ENCODE results near the gene COL3A1.

The COL3A1 gene

DNA sequence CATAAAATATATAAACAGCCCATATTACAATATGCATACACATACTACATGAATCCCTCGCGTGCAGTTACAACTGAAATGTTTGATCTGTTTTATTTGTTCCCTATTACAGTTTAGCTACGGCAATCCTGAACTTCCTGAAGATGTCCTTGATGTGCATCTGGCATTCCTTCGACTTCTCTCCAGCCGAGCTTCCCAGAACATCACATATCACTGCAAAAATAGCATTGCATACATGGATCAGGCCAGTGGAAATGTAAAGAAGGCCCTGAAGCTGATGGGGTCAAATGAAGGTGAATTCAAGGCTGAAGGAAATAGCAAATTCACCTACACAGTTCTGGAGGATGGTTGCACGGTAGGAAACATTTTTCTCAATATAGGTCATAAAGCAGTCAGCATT is 36.4 kb downstream of the COL3A1 start:
- no peaks in the 10 kb centered on the region for H3K36me3 ChIP-seq
- no peaks in the 10 kb centered on the region for H3K9me3 ChIP-seq
- H3K4me1 ChIP-seq (ENCODE audit: control insufficient read depth in 1 of 2, insufficient read depth in 1 of 2, low read depth in 1 of 2, low read length in 1 of 2): no peaks in the 10 kb centered on the region
- no peaks in the 10 kb centered on the region for H3K27me3 ChIP-seq
- no peak overlapping the region for H3K27ac ChIP-seq
- TF ChIP-seq, protein P1, sequence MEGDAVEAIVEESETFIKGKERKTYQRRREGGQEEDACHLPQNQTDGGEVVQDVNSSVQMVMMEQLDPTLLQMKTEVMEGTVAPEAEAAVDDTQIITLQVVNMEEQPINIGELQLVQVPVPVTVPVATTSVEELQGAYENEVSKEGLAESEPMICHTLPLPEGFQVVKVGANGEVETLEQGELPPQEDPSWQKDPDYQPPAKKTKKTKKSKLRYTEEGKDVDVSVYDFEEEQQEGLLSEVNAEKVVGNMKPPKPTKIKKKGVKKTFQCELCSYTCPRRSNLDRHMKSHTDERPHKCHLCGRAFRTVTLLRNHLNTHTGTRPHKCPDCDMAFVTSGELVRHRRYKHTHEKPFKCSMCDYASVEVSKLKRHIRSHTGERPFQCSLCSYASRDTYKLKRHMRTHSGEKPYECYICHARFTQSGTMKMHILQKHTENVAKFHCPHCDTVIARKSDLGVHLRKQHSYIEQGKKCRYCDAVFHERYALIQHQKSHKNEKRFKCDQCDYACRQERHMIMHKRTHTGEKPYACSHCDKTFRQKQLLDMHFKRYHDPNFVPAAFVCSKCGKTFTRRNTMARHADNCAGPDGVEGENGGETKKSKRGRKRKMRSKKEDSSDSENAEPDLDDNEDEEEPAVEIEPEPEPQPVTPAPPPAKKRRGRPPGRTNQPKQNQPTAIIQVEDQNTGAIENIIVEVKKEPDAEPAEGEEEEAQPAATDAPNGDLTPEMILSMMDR (IDR thresholded peaks at IDR 0.05): no peak
- H3K4me3 ChIP-seq (ENCODE audit: low read depth in 1 of 2, low read length in 1 of 2): no peak overlapping the region

DNA sequence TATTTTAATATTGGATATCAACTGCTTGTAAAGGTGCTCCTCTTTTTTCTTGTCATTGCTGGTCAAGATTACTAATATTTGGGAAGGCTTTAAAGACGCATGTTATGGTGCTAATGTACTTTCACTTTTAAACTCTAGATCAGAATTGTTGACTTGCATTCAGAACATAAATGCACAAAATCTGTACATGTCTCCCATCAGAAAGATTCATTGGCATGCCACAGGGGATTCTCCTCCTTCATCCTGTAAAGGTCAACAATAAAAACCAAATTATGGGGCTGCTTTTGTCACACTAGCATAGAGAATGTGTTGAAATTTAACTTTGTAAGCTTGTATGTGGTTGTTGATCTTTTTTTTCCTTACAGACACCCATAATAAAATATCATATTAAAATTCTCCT is 38.2 kb downstream of the COL3A1 start:
- no peaks in the 10 kb centered on the region for H3K4me1 ChIP-seq (ENCODE audit: control insufficient read depth in 1 of 2, insufficient read depth in 1 of 2, low read depth in 1 of 2, low read length in 1 of 2)
- no peak overlapping the region for H3K4me3 ChIP-seq (ENCODE audit: low read depth in 1 of 2, low read length in 1 of 2)
- no peaks in the 10 kb centered on the region for H3K36me3 ChIP-seq
- TF ChIP-seq, protein P1 (IDR thresholded peaks at IDR 0.05): no peak
- H3K27me3 ChIP-seq: no peaks in the 10 kb centered on the region
- no peaks in the 10 kb centered on the region for H3K9me3 ChIP-seq
- H3K27ac ChIP-seq: no peak overlapping the region

DNA sequence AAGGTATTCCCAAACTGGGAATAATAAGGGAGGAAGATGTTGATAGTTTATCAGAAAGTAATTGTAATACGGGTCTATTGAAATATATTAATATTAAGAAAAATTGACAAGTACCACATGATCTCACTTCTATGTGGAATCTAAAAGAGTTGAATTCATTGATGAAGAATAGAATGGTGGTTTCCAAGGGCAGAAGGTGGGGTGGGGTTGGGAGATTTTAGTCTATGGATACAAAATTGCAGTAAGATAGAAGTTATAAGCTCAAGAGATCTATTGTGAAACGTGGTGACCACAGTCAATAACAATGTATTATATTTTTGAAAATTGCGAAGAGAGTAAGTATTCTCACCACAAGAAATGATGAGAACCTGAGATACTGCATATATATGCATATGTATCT is 38.9 kb downstream of the COL3A1 start:
- Histone ChIP-seq H3K4me3 (ENCODE audit: low read depth in 1 of 2, low read length in 1 of 2) (no peak overlapping the region), H3K36me3 (no peaks in the 10 kb centered on the region), H3K4me1 (ENCODE audit: control insufficient read depth in 1 of 2, insufficient read depth in 1 of 2, low read depth in 1 of 2, low read length in 1 of 2) (no peaks in the 10 kb centered on the region), H3K27ac (no peak overlapping the region), H3K27me3 (no peaks in the 10 kb centered on the region), H3K9me3 (no peaks in the 10 kb centered on the region)
- TF ChIP-seq, protein P1 (IDR thresholded peaks at IDR 0.05): no peak

DNA sequence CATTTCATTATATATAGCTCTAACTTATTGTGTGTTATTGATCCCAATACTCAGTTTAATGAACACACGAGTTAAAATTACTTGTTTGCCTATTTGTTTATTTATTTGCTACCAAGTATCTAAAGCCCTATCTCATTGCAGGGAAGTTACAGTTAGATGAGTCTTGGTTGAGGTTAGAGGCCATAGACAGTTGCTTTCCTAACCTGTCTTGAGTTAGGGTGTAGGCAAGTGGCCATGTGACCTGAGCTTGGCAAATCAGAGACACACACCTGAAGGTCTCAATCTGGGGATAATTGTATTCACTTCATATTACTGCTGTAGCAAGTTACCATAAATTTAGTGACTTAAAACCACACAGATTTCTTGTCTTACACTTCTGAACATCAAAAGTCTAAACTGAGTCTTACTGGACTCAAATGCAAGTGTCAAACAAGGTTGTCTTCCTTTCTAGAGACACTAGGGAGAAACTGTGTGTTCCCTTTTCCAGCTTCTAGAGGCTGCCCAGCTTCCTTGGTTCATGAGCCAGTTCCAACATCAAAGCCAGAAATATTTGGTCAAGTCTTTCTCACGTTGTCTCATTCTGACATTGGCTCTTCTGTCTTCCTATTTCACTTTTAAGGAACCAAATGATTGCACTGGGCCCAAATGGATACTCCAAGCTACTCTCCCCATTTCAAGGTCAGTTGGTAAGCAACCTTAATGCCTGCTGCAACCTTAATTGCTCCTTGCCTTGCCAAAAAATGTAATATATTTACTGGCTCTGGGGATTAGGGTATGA is 39.7 kb downstream of the COL3A1 start:
- no peak overlapping the region for H3K27ac ChIP-seq
- H3K9me3 ChIP-seq: no peaks in the 10 kb centered on the region
- no peak overlapping the region for H3K4me3 ChIP-seq (ENCODE audit: low read depth in 1 of 2, low read length in 1 of 2)
- H3K27me3 ChIP-seq: no peaks in the 10 kb centered on the region
- TF ChIP-seq, protein P1 (IDR thresholded peaks at IDR 0.05): no peak
- no peaks in the 10 kb centered on the region for H3K36me3 ChIP-seq
- H3K4me1 ChIP-seq (ENCODE audit: control insufficient read depth in 1 of 2, insufficient read depth in 1 of 2, low read depth in 1 of 2, low read length in 1 of 2): no peaks in the 10 kb centered on the region

DNA sequence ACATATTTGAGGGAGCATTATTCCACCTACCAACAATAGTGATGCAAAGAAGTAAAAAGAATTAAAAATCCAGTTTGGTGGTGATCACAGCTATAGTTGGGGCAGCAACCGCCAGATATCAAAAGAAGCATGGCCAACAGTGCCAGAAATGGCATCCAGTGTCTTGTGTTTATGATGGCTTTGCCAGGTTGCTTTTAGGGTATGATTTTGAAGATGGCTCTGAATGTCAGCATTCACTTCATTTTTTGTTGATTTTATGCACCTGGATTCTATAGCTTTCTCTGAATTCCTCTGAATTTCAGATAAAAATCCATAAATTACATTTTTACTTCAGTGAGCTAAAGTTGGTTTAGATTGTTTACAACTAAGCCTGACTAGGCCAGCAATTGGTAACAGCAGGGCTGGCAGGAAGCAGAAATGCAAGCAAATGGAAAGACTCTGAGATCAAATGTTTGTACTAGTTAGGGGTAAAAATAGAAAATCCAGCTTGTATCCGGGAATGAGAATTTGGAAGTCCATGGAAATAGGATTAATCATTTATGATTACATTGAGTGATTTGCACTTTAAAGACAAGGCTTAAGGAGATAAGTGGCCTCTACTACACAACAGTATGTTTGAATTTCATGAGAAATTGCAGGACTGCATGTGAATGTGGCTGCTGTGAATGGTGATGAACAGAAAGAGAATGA is 40.4 kb downstream of the COL3A1 start:
- H3K36me3 ChIP-seq: no peaks in the 10 kb centered on the region
- no peaks in the 10 kb centered on the region for H3K4me1 ChIP-seq (ENCODE audit: control insufficient read depth in 1 of 2, insufficient read depth in 1 of 2, low read depth in 1 of 2, low read length in 1 of 2)
- no peaks in the 10 kb centered on the region for H3K27me3 ChIP-seq
- TF ChIP-seq, protein P1 (IDR thresholded peaks at IDR 0.05): no peak
- H3K27ac ChIP-seq: no peak overlapping the region
- no peaks in the 10 kb centered on the region for H3K9me3 ChIP-seq
- H3K4me3 ChIP-seq (ENCODE audit: low read depth in 1 of 2, low read length in 1 of 2): no peak overlapping the region

All from neutrophil (primary cell).